Gastroesophageal sphincter (tissue), 3 donors: ENCODE measurements around the gene TRMT13.

Experiments
- EP300 ChIP-seq: sonication (generic); formaldehyde crosslinking; IDR thresholded peaks from one replicate; pipeline ENCODE4 v1.6.1; 2017; ENCODE audit warnings: antibody characterized with exemption, mild to moderate bottlenecking
- POLR2A ChIP-seq, 2 donors: fragments of 450-650 bp; IDR thresholded peaks; one replicate each; pipeline ENCODE4 v1.6.1; 2017; ENCODE audit warnings: antibody characterized with exemption in 2 of 2, mild to moderate bottlenecking in 2 of 2, moderate library complexity in 1 of 2
- POLR2AphosphoS5 ChIP-seq: sonication (generic); formaldehyde crosslinking; IDR thresholded peaks from one replicate; pipeline ENCODE4 v1.6.1; 2017; ENCODE audit warnings: antibody characterized with exemption
- TF ChIP-seq, protein P1 (sequence below), 4 experiments: fragments of 200-600 bp in 2 of 4; fragments of 450-650 bp in 2 of 4; sonication (generic) in 1 of 4; IDR thresholded peaks; one replicate each; pipeline ENCODE4 v1.5.1; 2017 to 2019; ENCODE audit warnings: antibody characterized with exemption in 4 of 4, mild to moderate bottlenecking in 2 of 4, moderate library complexity in 2 of 4

DNA sequence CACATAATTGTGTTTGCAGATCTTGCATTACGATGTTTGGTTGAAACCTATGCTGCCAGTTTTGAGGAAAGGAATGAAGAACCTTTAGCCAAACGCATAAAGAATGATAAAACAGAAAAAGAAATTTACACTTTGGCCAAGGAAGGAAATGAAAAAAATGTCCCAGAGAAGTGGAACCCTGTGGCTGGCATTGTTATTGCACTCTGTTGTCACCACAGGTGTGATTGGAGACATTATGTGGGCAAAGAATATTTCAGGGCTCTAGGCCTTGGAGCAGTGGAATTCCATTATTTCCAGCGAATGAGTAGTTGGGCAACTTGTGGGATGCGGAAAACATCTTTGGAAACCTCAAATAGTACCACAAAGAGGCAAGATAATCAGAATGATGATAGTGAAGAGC is 14.9 kb downstream of the TRMT13 start:
- TF ChIP-seq EP300 (no peak), POLR2A (IDR thresholded peaks at IDR 0.05) (no peak), POLR2AphosphoS5 (no peak)
- TF ChIP-seq, protein P1, sequence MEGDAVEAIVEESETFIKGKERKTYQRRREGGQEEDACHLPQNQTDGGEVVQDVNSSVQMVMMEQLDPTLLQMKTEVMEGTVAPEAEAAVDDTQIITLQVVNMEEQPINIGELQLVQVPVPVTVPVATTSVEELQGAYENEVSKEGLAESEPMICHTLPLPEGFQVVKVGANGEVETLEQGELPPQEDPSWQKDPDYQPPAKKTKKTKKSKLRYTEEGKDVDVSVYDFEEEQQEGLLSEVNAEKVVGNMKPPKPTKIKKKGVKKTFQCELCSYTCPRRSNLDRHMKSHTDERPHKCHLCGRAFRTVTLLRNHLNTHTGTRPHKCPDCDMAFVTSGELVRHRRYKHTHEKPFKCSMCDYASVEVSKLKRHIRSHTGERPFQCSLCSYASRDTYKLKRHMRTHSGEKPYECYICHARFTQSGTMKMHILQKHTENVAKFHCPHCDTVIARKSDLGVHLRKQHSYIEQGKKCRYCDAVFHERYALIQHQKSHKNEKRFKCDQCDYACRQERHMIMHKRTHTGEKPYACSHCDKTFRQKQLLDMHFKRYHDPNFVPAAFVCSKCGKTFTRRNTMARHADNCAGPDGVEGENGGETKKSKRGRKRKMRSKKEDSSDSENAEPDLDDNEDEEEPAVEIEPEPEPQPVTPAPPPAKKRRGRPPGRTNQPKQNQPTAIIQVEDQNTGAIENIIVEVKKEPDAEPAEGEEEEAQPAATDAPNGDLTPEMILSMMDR (IDR thresholded peaks at IDR 0.05), result no peak
